SK-N-SH (cell line): Measurements from ENCODE around the gene KRTAP13-3. TPM values are rescaled to one million over a fixed set of nuclear protein-coding genes. Genes with fewer than 3 reads are reported as not detected.

ENCODE experiments used
- CTCF ChIA-PET: fragments of 300-600, 350-600 bp; formaldehyde crosslinking; extraction: SDS; loops from one replicate; lab custom pipeline; 2021; lab: Yijun Ruan, JAX
- POLR2A ChIA-PET: fragments of 350-600 bp; sonication (Branson Sonifier 250); formaldehyde crosslinking; extraction: SDS; loops from one replicate; lab custom pipeline; 2020; ENCODE audit warnings: antibody characterized with exemption, inconsistent platforms; lab: Yijun Ruan, JAX
- DNase-seq: peaks from one replicate; pipeline ENCODE4 v3.0.0; 2012
- H2AFZ ChIP-seq: fragments of 200-600 bp; sonication (generic); 2 replicates; pipeline ENCODE4 v1.8.1; 2016; ENCODE audit warnings: antibody characterized with exemption, mild to moderate bottlenecking, low read depth
- H3F3A ChIP-seq: fragments of 200-600 bp; sonication (generic); replicated peaks from 2 replicates; pipeline ENCODE3; 2016; ENCODE audit warnings: antibody characterized with exemption, mild to moderate bottlenecking; ENCODE audit not compliant: insufficient read depth
- H3K27ac ChIP-seq, 2 experiments: fragments of 200-500 bp in 1 of 2; fragments of 200-600 bp in 1 of 2; sonication (Bioruptor generic) in 1 of 2; sonication (generic), shearing (Covaris generic) in 1 of 2; 2 replicates each; pipeline versions ENCODE4 v1.5.1 to v1.6.1; 2014 to 2016; ENCODE audit warnings: low read depth in 2 of 2, inconsistent platforms in 1 of 2, low read length in 1 of 2, mild to moderate bottlenecking in 1 of 2, mixed read lengths in 1 of 2
- H3K27me3 ChIP-seq: fragments of 200-600 bp; sonication (generic), shearing (Covaris generic); 2 replicates; pipeline ENCODE4 v1.6.1; 2016; ENCODE audit warnings: mixed run types; ENCODE audit not compliant: insufficient read depth
- H3K36me3 ChIP-seq, 2 experiments: fragments of 200-500 bp in 1 of 2; fragments of 200-600 bp in 1 of 2; sonication (Bioruptor generic) in 1 of 2; sonication (generic) in 1 of 2; replicated peaks in 1 of 2; 2 replicates each; pipeline versions ENCODE3 to v1.5.1; 2014 to 2016; ENCODE audit warnings: low read length in 1 of 2, mild to moderate bottlenecking in 1 of 2; ENCODE audit not compliant: insufficient read depth in 2 of 2, control insufficient read depth in 1 of 2
- H3K4me1 ChIP-seq, 2 experiments: fragments of 200-500 bp in 1 of 2; fragments of 200-600 bp in 1 of 2; sonication (Bioruptor generic) in 1 of 2; sonication (generic), shearing (Covaris generic) in 1 of 2; 2 replicates each; pipeline versions ENCODE4 v1.5.1 to v1.6.1; 2014 to 2016; ENCODE audit warnings: low read depth in 1 of 2, low read length in 1 of 2, mixed run types in 1 of 2; ENCODE audit not compliant: insufficient read depth in 2 of 2, control insufficient read depth in 1 of 2
- H3K4me2 ChIP-seq: fragments of 200-600 bp; sonication (generic), shearing (Covaris generic); 2 replicates; pipeline ENCODE4 v1.6.1; 2017; ENCODE audit warnings: mixed run types
- H3K4me3 ChIP-seq, 2 experiments: fragments of 200-500 bp in 1 of 2; fragments of 200-600 bp in 1 of 2; sonication (Bioruptor generic) in 1 of 2; sonication (generic), shearing (Covaris generic) in 1 of 2; 2 replicates each; pipeline versions ENCODE4 v1.5.1 to v1.8.1; 2014 to 2016; ENCODE audit warnings: low read depth in 2 of 2, inconsistent platforms in 1 of 2, low read length in 1 of 2, mild to moderate bottlenecking in 1 of 2, mixed read lengths in 1 of 2, moderate library complexity in 1 of 2
- H3K79me2 ChIP-seq: fragments of 200-600 bp; sonication (generic); 2 replicates; pipeline ENCODE4 v1.8.1; 2017; ENCODE audit warnings: mild to moderate bottlenecking; ENCODE audit not compliant: insufficient read depth
- H3K9ac ChIP-seq: fragments of 200-600 bp; sonication (generic); 2 replicates; pipeline ENCODE4 v1.6.1; 2017; ENCODE audit warnings: mixed run types
- H3K9me2 ChIP-seq: fragments of 200-600 bp; sonication (generic); 2 replicates; pipeline ENCODE4 v1.6.1; 2017; ENCODE audit warnings: mixed run types
- H3K9me3 ChIP-seq: fragments of 200-600 bp; sonication (generic); 2 replicates; pipeline ENCODE4 v1.6.1; 2017; ENCODE audit warnings: mixed run types, mild to moderate bottlenecking, moderate library complexity
- H4K20me1 ChIP-seq: fragments of 200-600 bp; sonication (generic); 2 replicates; pipeline ENCODE4 v1.6.1; 2017; ENCODE audit warnings: mild to moderate bottlenecking, mixed run types; ENCODE audit not compliant: insufficient read depth
- CHD2 ChIP-seq: fragments of 150-350 bp; IDR thresholded peaks from 2 replicates; pipeline ENCODE4 v1.6.1; 2018; ENCODE audit warnings: low read length; ENCODE audit not compliant: partially characterized antibody
- ELF1 ChIP-seq: IDR thresholded peaks from 2 replicates; pipeline ENCODE4 v1.4.0; 2012
- FOXJ3 ChIP-seq: sonication (generic); formaldehyde crosslinking; IDR thresholded peaks from 2 replicates; pipeline ENCODE4 v1.5.1; 2020; ENCODE audit warnings: mild to moderate bottlenecking, missing genetic modification reagents
- GABPA ChIP-seq: IDR thresholded peaks from 2 replicates; pipeline ENCODE4 v1.4.0; 2012; ENCODE audit warnings: low read depth, mild to moderate bottlenecking
- GATA2 ChIP-seq: sonication (generic); formaldehyde crosslinking; IDR thresholded peaks from 2 replicates; pipeline ENCODE4 v1.5.0; 2020; ENCODE audit warnings: mild to moderate bottlenecking, missing genetic modification reagents
- MEF2A ChIP-seq: IDR thresholded peaks from 2 replicates; pipeline ENCODE4 v1.4.0; 2012; ENCODE audit warnings: low read depth, borderline replicate concordance
- NFIC ChIP-seq: IDR thresholded peaks from 2 replicates; pipeline ENCODE4 v1.4.0; 2012; ENCODE audit warnings: borderline replicate concordance
- NRF1 ChIP-seq: IDR thresholded peaks from 2 replicates; pipeline ENCODE4 v1.6.1; 2012; ENCODE audit warnings: low read depth, mild to moderate bottlenecking, low read length
- RAD21 ChIP-seq: IDR thresholded peaks from 2 replicates; pipeline ENCODE4 v1.6.1; 2012; ENCODE audit warnings: mild to moderate bottlenecking, low read length
- SMC3 ChIP-seq: IDR thresholded peaks from 2 replicates; pipeline ENCODE4 v1.6.1; 2012; ENCODE audit warnings: low read depth, low read length, improper control_type of control experiment
- TEAD4 ChIP-seq: IDR thresholded peaks from 2 replicates; pipeline ENCODE4 v1.4.0; 2012; ENCODE audit warnings: mild to moderate bottlenecking, borderline replicate concordance; ENCODE audit not compliant: insufficient read depth
- WGBS: methylation state at CpG from one replicate; pipeline ENCODE4 v1.1.6; 2017; ENCODE audit warnings: low lambda C conversion rate; 5-methylcytosine and 5-hydroxymethylcytosine counted together
- polyA plus RNA-seq, 3 experiments: library from polyadenylated mRNA; depleted of rRNA; stranded (reverse); fragments of >200 nt; gene quantifications; 2 replicates each; pipeline ENCODE4 v1.2.3, GENCODE V29; 2012
- TF ChIP-seq, protein P1 (sequence below): fragments of 200-600 bp; sonication (generic); IDR thresholded peaks from 2 replicates; pipeline ENCODE4 v1.6.1; 2017; ENCODE audit warnings: antibody characterized with exemption, mild to moderate bottlenecking, moderate library complexity
- TF ChIP-seq, protein P2 (sequence below): IDR thresholded peaks from 2 replicates; pipeline ENCODE4 v1.6.1; 2012; ENCODE audit warnings: mild to moderate bottlenecking, low read depth, low read length, moderate library complexity

The KRTAP13-3 gene
- polyA plus RNA-seq, 1 of the 3 experiments (the other 2 are of a cell fraction), result not detected

DNA sequence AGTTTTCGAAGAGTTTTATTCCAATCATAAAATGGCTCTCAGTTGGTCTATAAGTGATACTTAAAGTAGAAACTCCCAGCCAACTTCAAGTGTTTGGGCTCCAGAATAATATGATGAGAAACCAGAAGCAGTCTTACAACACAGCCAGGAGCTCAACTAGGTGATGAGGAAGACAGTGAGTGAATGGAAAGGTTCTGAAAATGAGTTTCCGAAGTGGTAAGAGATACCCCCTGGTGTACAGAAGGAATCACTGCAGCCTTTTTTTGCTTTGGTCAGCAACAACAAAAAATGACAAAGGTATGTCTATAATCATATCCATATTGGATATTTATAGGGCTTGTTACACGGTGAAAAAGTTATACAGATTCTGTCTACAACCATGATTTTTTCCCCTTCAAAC, 38.0 kb upstream of the KRTAP13-3 start:
- Histone ChIP-seq H3K9me3 (no peaks in the 10 kb centered on the region), H3K4me1 (no peaks in the 10 kb centered on the region), H3K4me3 (no peak overlapping the region; a peak in 1 of 4 replicates), H3K27ac (no peak overlapping the region), H3F3A (no peaks in the 10 kb centered on the region), H3K36me3 (no peaks in the 10 kb centered on the region), H3K4me2 (no peak overlapping the region), H3K9me2 (no peaks in the 10 kb centered on the region), H3K9ac (no peak overlapping the region), H4K20me1 (no peaks in the 10 kb centered on the region), H3K27me3 (no peaks in the 10 kb centered on the region), H3K79me2 (no peaks in the 10 kb centered on the region), H2AFZ (no peak overlapping the region)
- CTCF ChIA-PET, result interaction anchor here (0.6 to 0.7 kb wide), 3 partner anchors 9 to 12 kb away, joined by 3 read pairs; no protein-coding TSS in a partner anchor
- POLR2A ChIA-PET, result no interaction called here
- peak; percentile 12 for DNase-seq
- 7% methylated on average over 3 of the region's 3 CpGs for WGBS
- peak; percentile 32; the same call in 1 of the 2 replicates for TF ChIP-seq SMC3
- TF ChIP-seq, protein P1, sequence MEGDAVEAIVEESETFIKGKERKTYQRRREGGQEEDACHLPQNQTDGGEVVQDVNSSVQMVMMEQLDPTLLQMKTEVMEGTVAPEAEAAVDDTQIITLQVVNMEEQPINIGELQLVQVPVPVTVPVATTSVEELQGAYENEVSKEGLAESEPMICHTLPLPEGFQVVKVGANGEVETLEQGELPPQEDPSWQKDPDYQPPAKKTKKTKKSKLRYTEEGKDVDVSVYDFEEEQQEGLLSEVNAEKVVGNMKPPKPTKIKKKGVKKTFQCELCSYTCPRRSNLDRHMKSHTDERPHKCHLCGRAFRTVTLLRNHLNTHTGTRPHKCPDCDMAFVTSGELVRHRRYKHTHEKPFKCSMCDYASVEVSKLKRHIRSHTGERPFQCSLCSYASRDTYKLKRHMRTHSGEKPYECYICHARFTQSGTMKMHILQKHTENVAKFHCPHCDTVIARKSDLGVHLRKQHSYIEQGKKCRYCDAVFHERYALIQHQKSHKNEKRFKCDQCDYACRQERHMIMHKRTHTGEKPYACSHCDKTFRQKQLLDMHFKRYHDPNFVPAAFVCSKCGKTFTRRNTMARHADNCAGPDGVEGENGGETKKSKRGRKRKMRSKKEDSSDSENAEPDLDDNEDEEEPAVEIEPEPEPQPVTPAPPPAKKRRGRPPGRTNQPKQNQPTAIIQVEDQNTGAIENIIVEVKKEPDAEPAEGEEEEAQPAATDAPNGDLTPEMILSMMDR, result peak; percentile 74
- no peak for TF ChIP-seq MEF2A
- TF ChIP-seq RAD21, result peak; percentile 35; the same call in 1 of the 2 replicates
- TF ChIP-seq NFIC, result no peak
- no peak for TF ChIP-seq NRF1
- no peak for TF ChIP-seq FOXJ3 (CRISPR knock-in tag)

DNA sequence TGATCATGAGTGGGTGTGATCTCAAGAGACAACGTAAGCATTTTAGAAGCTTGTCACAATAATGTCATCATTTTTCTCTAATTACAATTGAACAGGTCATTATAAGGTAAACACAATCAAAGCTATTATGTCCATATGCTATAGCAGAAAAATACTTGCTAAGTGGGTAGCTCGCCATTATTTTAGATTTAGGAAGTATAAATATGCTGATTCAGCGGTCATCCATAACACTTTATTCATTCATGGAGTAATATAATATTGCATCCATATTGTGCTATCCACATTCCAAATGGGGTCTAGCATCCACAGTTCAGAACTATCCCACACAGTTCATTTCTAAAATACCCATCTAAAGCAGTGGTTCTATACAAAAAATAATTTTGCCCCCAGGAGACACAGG, 22.8 kb upstream of the KRTAP13-3 start:
- no peak for DNase-seq
- POLR2A ChIA-PET, result no interaction called here
- Histone ChIP-seq H3K4me3 (no peak overlapping the region), H3K36me3 (no peaks in the 10 kb centered on the region), H3K4me1 (no peaks in the 10 kb centered on the region), H3F3A (no peaks in the 10 kb centered on the region), H3K9ac (no peak overlapping the region), H4K20me1 (no peaks in the 10 kb centered on the region), H2AFZ (no peak overlapping the region), H3K9me3 (no peaks in the 10 kb centered on the region), H3K27me3 (no peaks in the 10 kb centered on the region), H3K9me2 (no peaks in the 10 kb centered on the region), H3K27ac (no peak overlapping the region), H3K79me2 (no peaks in the 10 kb centered on the region), H3K4me2 (no peak overlapping the region)
- WGBS, result 1% methylated on average over 3 of the region's 3 CpGs
- CTCF ChIA-PET, result interaction anchor here (1.4 kb wide), 1 partner anchor 15 kb away, joined by 6 read pairs; no protein-coding TSS in a partner anchor
- no peak for TF ChIP-seq SMC3
- TF ChIP-seq GATA2 (CRISPR knock-in tag), result no peak
- TF ChIP-seq TEAD4, result no peak
- no peak for TF ChIP-seq ELF1
- no peak for TF ChIP-seq GABPA
- TF ChIP-seq, protein P2, sequence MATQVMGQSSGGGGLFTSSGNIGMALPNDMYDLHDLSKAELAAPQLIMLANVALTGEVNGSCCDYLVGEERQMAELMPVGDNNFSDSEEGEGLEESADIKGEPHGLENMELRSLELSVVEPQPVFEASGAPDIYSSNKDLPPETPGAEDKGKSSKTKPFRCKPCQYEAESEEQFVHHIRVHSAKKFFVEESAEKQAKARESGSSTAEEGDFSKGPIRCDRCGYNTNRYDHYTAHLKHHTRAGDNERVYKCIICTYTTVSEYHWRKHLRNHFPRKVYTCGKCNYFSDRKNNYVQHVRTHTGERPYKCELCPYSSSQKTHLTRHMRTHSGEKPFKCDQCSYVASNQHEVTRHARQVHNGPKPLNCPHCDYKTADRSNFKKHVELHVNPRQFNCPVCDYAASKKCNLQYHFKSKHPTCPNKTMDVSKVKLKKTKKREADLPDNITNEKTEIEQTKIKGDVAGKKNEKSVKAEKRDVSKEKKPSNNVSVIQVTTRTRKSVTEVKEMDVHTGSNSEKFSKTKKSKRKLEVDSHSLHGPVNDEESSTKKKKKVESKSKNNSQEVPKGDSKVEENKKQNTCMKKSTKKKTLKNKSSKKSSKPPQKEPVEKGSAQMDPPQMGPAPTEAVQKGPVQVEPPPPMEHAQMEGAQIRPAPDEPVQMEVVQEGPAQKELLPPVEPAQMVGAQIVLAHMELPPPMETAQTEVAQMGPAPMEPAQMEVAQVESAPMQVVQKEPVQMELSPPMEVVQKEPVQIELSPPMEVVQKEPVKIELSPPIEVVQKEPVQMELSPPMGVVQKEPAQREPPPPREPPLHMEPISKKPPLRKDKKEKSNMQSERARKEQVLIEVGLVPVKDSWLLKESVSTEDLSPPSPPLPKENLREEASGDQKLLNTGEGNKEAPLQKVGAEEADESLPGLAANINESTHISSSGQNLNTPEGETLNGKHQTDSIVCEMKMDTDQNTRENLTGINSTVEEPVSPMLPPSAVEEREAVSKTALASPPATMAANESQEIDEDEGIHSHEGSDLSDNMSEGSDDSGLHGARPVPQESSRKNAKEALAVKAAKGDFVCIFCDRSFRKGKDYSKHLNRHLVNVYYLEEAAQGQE, result no peak
- TF ChIP-seq CHD2, result no peak
